ENCODE results near the gene GALNT17.
"Not testable (repeated sequence)": the region's sequence is repeated elsewhere in the genome, so short reads cannot be mapped to it uniquely, and the experiment has no call there.

Gene GALNT17

DNA sequence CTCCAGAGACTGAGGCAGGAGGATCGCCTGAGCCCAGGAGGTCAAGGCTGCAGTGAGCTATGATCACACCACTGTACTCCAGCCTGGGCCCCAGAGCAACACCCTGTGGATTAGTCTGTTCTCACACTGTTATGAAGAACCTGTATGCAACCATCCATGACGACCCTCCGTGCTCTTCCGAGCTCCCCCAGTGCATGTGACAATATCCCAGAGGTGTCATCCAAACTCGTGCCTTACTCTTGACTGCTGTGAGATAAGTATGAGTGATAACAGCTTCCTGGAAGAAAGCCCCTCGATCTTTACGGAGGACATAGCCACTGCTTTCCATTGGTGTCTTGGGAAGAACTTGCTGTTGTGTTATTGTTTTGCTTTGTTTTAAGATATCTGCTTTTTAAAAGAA is 591.9 kb downstream of the GALNT17 start:
- DNase-seq (ENCODE audit: low read depth in 2 of 3, low spot score in 1 of 3), result no peak

DNA sequence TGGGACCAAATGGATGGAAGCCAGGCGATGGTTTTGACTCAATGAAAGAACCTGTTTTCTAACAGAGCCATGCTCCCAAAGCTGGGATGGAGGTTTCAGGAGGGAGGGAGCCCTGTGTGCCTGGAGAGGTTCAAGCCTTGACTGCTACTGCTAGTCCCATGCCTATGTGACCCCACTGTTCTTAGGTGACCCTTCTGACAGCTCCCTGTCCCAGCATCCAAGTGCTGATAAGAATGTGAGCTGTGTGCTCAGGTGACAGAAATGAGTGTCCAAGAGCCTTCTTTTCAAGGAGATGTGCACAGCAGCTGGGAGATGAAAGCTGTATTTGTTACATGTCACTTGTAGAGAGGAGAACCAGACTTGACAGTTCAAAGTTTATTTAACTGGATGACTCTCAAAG is 595.4 kb downstream of the GALNT17 start:
- DNase-seq (ENCODE audit: low read depth in 2 of 3, low spot score in 1 of 3), result no peak

- DNase-seq (ENCODE audit: low read depth in 2 of 3, low spot score in 1 of 3), result no peak
Measured at GRCh38 chr7:71731740-71732139, 599.8 kb downstream of the GALNT17 start.

- peak; percentile 32 to 55 (median 54) for DNase-seq (ENCODE audit: low read depth in 2 of 3, low spot score in 1 of 3)
Measured at GRCh38 chr7:71733107-71733870, 601.3 kb downstream of the GALNT17 start.

DNA sequence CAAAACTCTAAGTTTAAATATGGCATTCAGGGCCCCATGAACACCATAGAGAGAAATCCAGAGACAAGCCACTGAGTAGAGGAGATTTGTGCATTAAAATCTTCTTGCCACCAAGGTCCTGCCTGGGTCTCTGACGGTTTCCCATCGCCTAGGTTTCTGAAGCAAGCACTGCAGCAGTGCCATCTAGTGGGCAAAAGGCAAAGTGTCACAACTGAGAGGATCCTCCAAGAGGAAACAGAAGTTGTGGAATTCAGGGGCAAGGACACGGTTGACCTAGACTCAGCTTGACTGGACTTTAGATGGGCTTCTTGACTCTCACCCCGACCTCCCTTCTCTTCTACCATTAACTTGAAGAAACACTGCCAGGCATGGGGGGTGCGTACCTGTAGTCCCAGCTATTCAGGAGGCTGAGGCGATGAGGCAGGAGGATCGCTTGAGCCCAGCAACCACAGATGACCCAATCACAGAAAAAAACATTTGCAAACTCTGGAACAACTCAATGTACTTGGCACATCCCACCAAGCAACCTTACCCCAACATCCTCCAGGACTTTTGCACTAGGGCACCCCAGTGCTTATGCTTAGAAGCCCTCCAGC is 604.1 kb downstream of the GALNT17 start:
- peak; percentile 23 to 39 (median 29) for DNase-seq (ENCODE audit: low read depth in 2 of 3, low spot score in 1 of 3)

DNA sequence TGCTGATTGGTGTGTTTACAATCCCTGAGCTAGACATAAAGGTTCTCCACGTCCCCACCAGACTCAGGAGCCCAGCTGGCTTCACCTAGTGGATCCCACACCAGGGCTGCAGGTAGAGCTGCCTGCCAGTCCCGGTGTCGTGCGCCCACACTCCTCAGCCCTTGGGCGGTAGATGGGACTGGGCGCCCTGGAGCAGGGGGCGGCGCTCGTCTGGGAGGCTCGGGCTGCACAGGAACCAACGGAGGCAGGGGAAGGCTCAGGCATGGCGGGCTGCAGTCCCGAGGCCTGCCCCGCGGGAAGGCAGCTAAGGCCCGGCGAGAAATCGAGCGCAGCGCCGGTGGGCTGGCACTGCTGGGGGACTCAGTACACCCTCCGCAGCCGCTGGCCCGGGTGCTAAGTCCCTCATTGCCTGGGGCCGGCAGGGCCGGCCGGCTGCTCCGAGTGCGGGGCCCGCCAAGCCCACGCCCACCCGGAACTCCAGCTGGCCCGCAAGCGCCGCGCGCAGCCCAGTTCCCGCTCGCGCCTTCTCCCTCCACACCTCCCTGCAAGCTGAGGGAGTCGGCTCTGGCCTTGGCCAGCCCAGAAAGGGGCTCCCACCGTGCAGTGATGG is 606.1 kb downstream of the GALNT17 start:
- DNase-seq (ENCODE audit: low read depth in 2 of 3, low spot score in 1 of 3), result not testable (repeated sequence)

DNA sequence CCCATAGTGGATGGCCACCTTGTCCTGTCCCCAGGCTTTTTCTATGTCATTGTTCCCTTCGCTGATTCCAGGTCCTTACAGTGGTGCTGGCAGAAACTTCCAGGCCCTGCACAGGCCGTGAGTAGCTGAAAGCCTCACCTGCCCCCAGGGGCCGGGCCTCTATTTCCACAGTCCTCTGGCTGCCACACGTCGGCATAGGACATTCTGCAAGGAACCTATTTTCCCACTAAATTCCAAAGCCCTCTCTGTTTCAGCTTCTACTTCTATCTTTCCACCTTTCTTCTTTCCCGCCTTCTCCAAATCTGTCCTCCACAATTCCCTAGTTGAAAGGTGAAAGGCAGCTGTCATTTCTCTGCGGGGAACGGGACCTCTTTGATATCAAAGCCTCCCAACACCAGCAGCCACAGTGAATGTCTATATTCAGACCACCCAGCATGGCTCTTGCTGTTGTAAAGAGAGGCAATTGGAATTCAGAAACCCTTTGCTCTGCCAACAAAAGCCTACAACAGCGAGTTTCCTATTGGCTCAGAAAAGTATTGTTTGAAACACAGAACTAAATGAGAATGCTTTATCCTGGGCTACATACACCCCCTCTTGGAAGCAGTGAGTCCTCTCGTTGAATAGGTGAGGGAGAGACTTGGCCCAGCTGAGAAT is 607.7 kb downstream of the GALNT17 start:
- no peak for DNase-seq (ENCODE audit: low read depth in 2 of 3, low spot score in 1 of 3)

DNA sequence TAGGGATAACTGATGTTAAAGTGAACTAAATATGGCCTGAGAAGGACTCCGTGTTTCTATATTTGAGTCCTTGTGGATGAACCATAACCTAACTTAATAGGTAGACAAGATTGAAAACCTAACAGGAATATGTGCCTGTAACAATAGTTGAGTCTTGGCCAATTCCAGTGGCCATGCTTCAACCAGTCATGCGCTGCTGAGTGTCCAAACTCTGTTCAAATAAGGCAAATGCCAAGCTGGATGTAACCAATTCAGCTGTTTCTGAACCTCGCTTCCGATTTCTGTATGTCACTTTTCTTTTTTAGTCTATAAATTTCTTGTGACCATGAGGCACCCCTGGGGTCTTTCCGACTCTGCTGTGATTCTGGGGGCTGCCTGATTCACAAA is 608.2 kb downstream of the GALNT17 start:
- DNase-seq (ENCODE audit: low read depth in 2 of 3, low spot score in 1 of 3), result no peak

- no peak for DNase-seq (ENCODE audit: low read depth in 2 of 3, low spot score in 1 of 3)
Measured at GRCh38 chr7:71746006-71746405, 614.1 kb downstream of the GALNT17 start.

GRCh38 chr7:71750290-71750689 is 618.3 kb downstream of the GALNT17 start:
- no peak for DNase-seq (ENCODE audit: low read depth in 2 of 3, low spot score in 1 of 3)

DNA sequence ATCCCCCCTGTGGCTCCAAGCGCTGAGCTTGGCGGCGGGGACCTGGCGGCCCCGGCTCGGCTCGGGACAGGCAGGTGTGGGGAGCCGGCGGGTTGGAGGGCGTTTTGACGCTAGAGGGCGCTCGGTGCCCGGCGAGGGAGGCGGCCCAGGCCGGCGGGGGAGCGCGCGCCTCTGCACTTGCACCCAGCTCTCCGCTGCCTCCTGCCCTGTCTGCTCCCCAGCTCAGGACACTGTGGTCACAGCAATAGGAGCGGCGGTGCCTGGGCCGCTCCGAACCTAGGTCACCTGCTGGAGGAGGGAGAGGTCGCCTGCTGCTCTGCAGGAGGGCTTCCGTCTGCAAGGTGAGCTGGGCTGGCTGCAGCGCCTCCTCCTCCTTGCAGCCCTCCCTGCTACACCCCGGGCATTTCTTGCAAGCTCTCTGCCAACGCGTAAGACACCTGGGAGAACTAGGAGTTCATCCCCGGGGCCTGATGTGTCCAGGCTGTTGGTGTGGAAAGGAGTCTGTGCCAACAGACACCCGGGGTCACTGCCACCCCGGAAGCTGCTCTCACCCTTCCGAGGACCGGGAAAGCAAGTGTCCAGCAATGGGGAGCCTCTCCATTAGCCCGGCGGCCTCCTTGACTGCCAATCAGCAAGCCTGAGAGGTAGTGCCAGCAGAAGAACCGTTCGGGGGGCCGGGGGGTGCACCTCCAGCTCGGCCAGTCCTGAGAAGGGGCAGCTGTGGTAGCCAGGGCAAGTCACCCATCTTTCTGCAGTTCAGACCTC is 620.4 kb downstream of the GALNT17 start:
- peak; percentile 18 to 42 (median 35) for DNase-seq (ENCODE audit: low read depth in 2 of 3, low spot score in 1 of 3)

GRCh38 chr7:71753236-71753635 is 621.3 kb downstream of the GALNT17 start:
- DNase-seq (ENCODE audit: low read depth in 2 of 3, low spot score in 1 of 3), result no peak

DNA sequence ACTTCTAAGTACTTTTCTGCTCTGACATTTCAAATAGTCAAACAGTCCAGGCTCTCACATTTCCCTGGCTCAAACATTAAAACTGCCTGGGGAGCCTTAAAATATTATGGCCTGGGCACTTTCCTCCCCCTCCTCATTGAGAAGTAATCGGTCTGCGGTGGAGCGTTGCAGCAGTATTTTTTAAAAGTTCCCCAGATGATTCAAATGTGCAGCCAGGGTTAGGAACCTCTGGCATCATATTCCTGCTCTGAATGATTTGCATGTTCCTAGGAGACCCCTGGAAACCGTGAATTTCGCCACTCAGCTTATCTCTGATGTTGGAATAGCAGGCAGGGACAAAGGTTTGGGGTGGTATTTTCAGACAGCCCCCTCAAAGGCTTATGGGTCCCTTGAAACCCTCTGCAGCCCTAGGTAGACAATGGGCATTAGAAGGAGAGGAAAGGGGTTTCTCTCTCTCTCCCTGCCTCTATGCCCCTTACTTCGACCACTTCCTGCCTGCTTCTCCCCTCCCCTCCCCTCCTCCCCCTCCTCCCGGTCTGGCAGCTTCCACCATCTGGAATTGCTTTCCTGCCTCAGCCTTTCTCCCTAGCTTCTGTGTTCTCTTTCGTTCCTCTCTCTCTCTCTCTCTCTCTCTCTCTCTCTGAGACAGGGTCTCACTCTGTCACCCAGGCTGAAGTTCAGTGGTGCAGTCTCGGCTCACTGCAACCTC is 622.2 kb downstream of the GALNT17 start:
- DNase-seq (ENCODE audit: low read depth in 2 of 3, low spot score in 1 of 3), result no peak

- DNase-seq (ENCODE audit: low read depth in 2 of 3, low spot score in 1 of 3), result no peak
Measured at GRCh38 chr7:71754828-71755227, 622.9 kb downstream of the GALNT17 start.

- DNase-seq (ENCODE audit: low read depth in 2 of 3, low spot score in 1 of 3), result no peak
Measured at GRCh38 chr7:71761336-71761735, 629.4 kb downstream of the GALNT17 start.
